Middle frontal gyrus (tissue), 1 donor: ENCODE results near the gene CYYR1.
"Not testable (repeated sequence)": the region's sequence is repeated elsewhere in the genome, so short reads cannot be mapped to it uniquely, and the experiment has no call there.

Source experiments
- DNase-seq: peaks from one replicate; pipeline ENCODE4 v3.0.0-alpha.2; 2015; ENCODE audit warnings: low spot score; ENCODE audit errors: extremely low spot score

CYYR1 gene

DNA sequence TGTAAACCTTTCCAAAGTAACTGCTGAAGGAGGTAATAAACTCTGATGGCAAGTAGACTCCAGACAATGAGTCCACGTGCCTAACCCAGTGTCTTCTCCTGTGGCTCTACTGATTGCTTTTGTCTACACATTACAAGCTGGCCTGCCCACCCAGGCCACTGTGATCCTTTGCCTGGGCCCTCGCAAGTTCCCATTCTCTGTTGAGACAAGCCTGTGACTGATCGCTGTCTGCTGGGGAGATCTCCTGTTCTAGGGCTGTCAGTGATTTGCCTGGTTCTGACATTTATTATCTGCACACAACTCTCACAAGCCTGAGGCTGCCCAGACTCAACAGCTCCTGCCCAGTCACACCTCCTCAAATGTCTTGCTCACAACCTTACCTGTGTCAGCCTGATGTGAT, 81.4 kb downstream of the CYYR1 start:
- no peak for DNase-seq

DNA sequence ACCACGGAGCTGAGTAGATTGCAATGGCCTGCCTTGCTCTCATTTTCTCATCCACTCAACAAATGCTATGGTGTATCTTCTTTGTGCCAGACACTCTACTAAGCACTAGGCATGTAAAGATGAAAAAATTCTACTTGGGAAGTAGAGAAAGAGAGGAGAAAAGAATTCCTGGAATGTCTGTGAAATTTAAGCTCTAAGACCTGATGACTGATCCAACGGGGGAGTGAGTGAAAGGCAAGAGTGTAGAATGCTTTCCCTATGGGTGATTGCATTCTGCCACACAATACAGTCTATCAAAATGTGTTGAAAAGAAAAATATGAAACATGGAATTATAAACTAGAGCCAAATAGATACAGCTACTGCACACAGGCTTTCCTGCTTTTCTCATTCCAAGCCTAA, 82.3 kb downstream of the CYYR1 start:
- no peak for DNase-seq

DNA sequence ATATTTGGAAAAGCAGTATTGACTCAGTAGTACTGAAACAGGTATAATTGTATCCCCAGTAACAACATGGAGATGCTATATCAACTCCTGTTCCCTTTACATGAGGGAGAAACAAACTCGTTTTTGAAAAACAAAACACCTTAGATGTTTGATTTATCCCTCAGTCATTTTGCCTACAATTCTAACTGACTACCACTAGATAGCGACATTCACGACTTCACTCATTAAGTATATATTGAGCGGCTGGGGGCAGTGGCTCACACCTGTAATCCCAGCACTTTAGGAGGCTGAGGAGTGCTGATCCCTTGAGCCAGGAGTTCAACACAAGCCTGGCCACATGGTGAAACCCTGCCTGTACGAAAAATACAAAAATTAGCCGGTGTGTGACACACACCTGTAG, 83.3 kb downstream of the CYYR1 start:
- DNase-seq, result no peak

DNA sequence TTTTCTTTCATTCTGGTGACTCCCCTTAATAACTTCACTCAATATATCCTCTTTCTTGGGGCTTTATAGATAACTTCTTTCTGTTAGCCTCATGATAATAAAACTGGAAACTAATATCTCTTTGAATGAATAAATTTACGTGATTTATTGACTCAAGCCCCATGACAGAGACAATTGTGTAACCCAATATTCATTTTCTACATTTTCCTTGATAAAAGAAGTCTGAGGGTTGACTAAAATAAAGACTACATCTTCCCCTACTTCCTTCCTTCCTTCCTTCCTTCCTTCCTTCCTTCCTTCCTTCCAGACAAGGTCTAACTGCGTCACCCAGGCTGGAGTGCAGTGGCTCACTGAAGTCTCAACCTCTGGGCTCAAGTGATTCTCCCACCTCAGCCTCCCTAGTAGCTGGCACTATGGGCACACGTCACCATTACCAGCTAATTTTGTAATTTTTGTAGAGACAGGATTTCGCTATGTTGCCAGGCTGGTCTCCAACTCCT, 85.1 kb downstream of the CYYR1 start:
- DNase-seq, result no peak

DNA sequence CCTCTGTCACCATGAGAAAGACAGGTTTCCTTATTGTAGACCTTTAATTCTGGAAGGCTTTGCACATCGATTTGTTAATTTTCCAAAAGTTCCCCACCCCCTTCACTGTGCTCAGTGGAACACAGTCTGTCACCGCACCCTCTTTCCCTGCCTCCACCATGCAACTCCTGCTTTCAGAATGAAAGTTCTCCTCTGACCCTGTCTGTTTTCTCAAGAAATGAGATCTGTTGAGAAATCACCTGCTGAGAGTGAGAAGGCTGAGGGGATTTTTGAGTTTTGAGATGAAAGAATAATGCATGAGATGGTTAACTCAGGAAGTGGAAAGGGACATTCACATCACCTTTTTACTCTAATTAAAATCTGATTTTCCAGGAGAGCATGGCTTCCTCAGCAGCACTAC, 99.6 kb downstream of the CYYR1 start:
- no peak for DNase-seq

DNA sequence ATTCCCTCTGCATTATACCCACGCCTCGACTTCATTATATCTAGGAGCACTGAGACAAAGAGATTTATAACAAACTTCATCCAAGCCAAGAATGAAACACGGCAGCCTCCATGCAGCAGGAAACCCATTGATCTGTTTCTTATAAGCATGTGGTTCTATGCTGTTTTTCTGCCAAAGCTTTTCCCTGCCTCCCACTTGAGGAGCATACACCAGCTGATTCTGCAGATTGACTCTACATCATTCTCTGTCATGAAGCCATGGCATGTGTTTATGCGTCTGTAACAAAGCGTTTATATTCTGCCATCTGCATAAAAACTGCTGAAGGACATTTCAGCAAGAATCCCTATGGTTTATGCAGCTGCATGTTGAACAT, 102.0 kb downstream of the CYYR1 start:
- DNase-seq, result no peak

DNA sequence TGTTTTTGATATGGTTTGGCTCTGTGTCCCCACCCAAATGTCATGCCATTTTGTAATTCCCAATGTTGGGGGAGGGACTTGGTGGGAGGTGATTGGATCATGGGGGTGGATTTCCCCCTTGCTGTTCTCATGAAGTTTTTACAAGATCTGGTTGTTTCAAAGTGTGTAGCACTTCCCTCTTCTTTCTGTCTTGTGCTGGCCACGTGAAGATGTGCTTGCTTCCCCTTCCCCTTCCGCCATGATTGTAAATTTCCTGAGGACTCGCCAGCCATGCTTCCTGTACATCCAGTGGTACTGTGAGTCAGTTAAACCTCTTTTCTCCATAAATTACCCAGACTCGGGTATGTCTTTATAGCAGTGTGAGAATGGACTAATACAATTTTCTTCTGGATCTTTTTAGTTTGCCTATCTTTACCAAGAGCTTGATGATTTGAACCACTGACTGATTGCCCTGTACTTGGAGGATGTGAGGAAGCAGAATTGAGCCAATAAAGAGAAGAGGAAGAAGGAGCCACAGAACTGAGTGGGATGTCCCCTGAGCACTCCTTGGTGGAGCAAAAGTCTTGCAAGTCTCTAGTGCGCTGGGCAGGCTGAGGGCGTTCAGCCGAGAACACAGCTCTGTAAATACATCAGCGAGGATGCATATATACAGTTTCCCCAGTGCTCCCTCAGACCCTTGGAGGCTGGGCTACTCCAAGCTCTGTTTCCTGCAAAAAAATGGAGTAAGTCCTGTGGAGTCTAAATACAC, 102.6 kb downstream of the CYYR1 start:
- DNase-seq, result no peak

DNA sequence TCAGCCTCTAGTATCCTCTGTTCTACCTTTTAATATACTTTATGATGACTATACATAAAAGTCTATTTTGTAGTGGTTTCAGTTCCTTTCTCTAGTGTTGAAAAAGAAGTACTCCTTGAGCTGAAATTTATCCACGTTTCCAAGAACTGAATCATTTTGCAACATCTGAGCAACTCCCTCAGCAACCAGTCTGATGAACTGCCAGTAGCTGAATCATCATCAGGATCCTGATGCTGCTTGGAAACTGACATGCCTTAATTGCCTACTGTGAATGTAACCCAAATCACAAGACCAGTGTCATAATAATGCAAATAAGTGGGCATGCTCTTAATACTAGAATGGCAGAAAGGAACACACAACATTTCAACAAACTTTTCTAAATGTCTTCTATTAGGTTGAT, 103.3 kb downstream of the CYYR1 start:
- DNase-seq, result peak; percentile 23

DNA sequence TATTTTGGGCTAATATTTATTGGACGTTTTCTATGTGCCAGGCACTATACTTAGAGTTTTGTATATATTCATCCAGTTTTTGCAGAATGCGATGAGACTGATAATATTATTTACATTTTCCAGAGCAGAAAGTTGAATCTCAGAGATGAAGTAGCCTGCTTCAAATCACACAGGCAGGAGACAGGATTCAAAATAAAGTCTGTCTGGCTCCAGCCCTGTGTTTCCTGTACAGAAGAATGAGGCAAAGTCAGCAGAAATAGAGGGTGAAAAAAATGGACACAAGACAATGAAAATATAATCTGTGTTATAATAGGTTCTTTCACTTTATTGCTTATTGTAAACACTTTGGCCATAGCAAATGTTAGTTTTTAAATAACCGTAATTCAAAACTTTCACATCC, 107.2 kb downstream of the CYYR1 start:
- no peak for DNase-seq

DNA sequence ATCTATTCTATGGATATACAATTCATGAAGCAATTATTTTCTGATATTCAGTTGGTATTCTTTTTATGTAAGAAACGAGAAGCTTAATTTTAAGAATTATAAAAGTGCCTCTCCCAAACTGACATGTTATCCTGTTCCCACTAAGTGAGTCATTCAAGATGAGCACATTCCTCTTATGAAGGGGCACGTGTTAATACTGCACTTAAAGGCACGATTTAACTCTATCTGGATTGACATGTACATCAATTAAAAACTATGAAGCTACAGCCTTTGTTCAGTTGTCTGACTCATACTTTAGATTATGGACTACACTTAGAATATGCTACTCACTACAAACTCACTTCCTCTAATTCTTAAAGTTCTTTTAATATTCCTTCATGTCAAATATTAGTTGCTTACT, 111.6 kb downstream of the CYYR1 start:
- DNase-seq, result no peak

DNA sequence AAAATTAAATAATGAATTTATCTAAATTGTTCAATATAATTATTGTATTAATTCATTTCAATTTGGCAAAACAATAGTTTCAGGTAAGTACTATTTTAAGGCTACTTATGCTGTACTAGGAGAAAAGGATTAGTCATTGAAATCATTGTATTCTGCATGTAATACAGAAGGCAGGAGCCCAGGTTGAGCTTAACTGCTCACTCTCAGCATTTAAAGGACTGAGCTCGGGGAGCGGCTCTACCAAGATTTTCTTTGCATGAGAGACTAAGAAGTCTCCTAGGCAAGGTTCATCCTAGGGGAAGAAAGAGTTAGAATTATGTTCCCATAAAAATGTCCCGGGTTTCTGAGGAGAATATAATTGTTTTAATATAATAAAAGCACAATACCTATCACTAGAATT, 112.5 kb downstream of the CYYR1 start:
- DNase-seq, result no peak

DNA sequence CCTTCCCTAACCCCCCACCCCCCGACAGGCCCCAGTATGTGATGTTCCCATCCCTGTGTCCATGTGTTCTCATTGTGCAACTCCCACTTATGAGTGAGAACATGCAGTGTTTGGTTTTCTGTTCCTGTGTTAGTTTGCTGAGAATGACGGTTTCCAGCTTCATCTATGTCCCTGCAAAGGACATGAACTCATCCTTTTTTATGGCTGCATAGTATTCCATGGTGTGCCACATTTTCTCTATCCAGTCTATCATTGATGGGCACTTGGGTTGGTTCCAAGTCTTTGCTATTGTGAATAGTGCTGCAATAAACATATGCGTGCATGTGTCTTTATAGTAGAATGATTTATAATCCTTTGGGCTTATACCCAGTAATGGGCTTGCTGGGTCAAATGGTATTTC, 114.2 kb downstream of the CYYR1 start:
- DNase-seq, result not testable (repeated sequence)

DNA sequence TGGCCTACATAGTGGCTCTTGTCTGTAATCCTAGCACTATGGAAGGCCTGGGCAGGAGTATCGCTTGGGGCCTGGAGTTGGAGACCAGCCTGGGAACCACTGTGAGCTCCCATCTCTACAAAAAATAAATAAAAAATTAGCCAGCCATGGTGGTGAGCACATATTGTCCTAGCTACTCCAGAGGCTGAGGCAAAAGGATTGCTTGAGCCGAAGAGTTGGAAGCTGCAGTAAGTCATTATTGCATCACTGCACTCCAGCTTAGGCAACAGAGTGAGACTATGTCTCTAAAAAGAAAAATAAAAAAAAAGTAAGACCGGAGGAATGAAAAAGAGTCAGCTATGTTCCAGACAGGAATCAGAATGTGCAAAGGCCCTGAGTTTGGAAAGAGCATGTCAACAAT, 115.3 kb downstream of the CYYR1 start:
- no peak for DNase-seq

DNA sequence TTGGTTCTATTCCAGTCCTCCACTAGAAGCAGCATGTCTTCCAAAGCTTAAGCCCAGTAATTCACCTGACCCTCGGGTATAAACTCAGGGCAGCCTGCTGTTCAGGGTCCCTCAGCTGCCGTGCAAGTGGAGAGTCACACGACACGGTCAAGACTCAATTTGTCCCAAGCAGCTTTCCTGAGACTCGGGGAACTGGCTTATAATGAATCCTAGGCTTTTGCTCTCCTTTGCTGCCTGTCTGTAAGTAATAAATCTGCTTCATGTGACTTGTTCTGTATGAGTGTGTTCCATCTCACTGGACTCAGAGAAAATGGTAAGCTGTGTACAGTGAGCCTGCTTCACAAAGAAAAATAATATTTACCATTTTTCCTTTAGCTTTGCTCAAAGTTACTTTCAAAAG, 119.8 kb downstream of the CYYR1 start:
- no peak for DNase-seq

DNA sequence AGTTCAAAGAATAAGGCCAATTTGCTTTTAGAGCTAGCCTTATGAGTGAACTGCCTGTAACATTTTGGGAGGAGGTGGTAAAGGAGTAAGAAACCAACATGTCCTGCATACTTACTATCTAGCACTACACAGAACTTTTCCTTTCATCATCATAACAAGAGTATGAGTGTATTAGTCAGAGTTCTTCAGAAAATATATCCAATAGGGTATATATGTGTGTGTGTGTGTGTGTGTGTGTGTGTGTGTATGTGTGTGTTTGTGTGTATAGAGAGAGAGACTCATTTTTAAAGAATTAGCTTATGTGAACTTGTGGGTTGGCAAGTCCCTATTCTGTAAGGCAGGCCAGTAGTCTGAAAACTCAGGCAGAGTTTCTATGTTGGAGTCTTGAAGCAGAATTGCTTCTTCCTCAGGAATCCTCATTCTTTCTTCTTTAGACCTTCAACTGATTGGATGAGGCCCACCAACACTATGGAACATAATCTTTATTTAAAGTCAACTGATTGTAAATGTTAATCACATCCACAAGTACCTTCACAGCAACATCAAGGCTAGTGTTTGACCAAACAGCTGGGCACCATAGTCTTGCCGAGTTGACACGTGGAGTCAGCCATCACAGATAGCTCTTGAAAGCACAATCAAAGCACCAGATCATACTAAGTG, 121.9 kb downstream of the CYYR1 start:
- no peak for DNase-seq

DNA sequence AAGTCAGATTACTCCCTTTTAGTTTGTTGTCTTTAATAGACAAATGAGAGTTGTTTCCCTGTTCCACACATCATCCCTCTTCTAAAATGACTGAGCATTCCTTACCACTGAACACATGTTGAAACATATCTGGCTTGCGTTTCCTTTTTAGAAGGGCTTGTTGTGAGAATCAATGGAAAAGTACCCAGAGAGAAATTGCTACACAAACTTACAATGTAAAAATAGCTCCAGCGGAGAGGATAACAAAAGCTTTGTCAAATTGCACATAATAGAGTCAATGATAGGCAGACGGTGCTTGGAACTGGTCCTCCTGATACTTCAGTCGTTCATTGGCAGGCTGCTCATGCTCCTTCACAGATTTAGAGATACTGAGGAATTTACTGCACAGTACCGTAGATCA, 123.9 kb downstream of the CYYR1 start:
- DNase-seq, result no peak

DNA sequence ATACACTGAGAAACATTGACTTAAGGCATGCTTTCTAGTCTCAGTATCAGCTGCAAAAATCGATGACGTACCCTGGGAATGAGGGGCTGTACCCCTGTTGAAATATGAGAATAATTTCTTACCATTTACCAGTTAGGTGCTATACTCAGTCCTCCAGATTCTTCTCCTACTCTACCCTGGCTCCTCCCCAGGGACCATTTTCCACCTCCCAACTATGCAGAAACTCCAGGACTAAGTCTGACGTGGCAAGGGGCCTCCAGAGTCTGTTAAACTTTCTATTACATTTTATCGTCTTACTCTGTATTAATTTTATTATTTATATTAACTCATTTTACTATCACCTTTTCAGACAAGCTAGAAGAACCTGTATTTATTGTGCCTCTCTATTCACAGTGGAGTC, 124.3 kb downstream of the CYYR1 start:
- DNase-seq, result no peak

DNA sequence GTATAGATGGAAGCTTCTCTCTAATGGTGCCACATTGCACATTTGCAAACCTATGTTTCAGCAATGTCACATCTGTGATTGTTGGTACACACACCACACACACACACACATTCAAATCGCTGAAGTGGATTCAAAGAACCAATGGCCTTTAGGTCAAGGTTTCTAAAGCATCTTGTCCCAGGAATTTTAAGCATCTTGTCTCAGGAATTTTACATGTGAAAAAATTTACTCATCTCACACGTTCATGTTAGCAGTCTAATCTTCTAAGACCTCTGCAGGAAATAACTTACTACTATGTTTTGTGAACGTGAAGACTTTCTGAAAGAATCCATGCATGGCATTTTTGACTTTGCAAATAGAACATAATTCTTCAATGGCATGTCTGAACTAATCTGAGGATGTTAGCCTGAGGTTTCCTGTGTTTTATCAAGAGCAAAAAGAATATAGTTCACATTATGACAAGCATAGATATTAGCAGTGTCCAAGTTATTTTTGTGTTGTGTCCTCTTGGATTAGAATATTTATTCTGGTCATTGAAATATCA, 125.1 kb downstream of the CYYR1 start:
- DNase-seq, result no peak

DNA sequence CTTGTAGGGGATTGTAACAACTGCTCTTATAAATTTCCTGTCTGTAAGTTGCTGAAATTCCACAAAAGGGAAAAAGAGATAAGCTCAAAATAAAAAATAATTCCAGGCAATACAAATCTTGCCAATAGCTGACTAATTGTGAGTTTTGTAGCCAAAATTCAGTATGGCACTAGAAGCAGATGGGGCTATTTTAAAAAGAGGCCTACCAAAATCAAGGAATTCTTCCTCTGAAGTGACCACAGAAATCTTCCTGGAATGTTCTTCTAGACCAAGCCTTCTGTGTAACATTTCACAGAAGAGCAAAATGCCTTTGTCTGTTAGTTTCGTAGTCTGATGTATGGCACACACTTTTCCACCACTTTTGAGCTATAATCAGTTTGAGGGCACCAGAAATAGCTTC, 127.6 kb downstream of the CYYR1 start:
- no peak for DNase-seq

DNA sequence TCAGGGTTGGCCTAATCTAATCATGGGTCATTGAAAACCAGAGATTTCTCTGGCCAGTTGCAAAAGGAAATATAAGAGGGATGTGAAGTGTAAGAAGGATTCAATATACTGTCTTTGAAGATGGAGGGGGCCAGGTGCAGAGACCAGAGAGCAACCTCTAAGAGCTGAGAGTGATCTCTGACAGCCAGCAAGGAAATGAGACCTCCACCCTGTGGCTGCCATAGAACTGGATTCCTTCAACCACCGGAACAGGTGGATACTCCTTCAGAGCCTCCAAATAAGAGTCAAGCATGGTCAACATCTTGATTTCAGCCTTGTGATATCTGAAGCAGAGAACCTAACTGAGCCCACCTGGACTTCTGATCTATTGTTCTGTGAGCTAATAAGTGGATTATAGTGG, 128.4 kb downstream of the CYYR1 start:
- no peak for DNase-seq

DNA sequence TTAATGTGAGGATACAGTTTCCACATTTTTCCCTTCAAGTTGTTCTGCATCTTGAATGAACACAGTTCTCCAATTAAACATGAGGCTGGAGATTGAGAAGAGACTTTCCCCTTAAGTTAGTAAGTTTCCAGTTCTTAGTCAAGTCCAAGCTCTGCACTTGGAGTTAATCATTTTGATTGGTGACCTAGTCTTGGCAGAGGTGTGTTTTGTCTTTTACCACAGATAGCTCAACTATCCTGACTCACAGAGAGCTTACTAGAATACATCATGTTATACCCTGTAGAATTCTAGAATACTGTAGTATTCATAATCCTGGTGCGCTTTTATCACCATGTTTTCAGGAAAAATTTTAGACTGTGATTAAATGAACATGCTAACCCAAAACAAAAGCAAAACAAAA, 129.2 kb downstream of the CYYR1 start:
- DNase-seq, result no peak

DNA sequence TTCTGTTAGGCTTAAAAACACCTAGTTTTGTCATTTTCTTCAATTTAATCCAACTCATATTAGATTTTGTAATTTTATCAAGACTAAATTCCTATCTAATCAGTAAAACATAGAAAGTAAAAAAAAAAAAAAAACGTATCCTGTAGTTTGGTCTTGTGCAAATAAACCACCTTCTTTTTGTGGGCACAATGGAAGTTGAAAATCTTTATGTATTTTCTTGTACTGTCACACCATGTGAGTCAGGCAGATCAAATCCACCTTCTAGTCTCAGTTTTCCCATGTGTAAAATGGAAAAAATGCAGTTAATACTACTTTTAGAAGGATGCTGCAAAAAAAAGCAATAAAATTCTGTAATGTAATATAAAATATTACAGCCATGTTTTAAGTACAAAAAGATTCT, 129.8 kb downstream of the CYYR1 start:
- no peak for DNase-seq

DNA sequence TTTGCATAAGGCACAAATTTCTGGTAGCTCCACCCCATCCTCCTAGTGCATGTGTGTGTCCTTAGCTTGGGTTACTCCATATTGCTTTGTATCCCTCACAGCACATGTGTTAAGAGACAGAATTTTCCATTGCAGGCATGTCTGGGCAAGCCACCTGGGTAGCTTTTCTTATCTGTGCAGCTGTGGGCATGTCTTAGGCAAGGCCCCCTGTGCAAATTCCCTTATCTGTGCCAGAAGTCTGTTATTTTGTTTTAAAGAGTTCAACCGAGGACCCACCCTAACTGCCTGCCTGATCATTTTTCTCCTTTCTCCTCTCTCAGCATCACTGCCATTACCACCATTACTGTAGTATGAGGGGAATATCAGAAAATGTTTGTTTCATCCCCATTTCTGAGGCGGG, 131.9 kb downstream of the CYYR1 start:
- no peak for DNase-seq
